Mammary epithelial cell (primary cell): ENCODE data around the gene MX1.

Experiments
- EZH2 ChIP-seq: IDR thresholded peaks from 2 replicates; pipeline ENCODE4 v1.6.1; 2012; ENCODE audit warnings: low read length, inconsistent platforms, borderline replicate concordance
- TF ChIP-seq, protein P1 (sequence below), 2 donors: IDR thresholded peaks in 1 of 2; conservative IDR thresholded peaks in 1 of 2; 2 replicates each; pipeline ENCODE4 v1.5.1; 2011 to 2012; ENCODE audit warnings: inconsistent platforms in 2 of 2, low read length in 2 of 2, mild to moderate bottlenecking in 2 of 2, control low read depth in 1 of 2, low read depth in 1 of 2; ENCODE audit not compliant: insufficient read depth in 1 of 2; ENCODE audit errors: extremely low read depth in 1 of 2

DNA sequence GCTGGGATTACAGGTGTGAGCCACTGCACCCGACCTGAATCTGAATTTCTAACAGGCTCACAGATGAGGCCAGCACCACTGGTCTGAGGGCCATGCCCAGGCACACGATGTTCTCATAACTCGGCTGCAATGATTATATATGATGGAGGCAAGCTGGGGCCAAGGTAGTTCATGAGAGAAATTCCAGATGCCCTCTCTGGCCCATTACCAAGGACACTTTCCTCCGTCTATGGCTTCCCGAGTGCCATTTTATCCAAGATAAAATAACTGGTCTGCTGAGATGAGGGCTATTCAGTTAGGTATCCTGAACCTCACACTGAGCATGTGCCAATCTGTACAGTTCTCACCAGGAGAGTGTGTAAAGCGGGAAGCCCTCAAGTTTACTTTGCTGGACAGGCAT, 65.4 kb downstream of the MX1 start:
- TF ChIP-seq, protein P1, sequence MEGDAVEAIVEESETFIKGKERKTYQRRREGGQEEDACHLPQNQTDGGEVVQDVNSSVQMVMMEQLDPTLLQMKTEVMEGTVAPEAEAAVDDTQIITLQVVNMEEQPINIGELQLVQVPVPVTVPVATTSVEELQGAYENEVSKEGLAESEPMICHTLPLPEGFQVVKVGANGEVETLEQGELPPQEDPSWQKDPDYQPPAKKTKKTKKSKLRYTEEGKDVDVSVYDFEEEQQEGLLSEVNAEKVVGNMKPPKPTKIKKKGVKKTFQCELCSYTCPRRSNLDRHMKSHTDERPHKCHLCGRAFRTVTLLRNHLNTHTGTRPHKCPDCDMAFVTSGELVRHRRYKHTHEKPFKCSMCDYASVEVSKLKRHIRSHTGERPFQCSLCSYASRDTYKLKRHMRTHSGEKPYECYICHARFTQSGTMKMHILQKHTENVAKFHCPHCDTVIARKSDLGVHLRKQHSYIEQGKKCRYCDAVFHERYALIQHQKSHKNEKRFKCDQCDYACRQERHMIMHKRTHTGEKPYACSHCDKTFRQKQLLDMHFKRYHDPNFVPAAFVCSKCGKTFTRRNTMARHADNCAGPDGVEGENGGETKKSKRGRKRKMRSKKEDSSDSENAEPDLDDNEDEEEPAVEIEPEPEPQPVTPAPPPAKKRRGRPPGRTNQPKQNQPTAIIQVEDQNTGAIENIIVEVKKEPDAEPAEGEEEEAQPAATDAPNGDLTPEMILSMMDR (conservative IDR thresholded peaks at IDR 0.05 in 1 of 2, IDR thresholded peaks at IDR 0.05 in 1 of 2; ENCODE audit: extremely low read depth in 1 of 2, insufficient read depth in 1 of 2, low read depth in 1 of 2, low read length in 2 of 2): no peak
- TF ChIP-seq EZH2: no peak
